ENCODE results near the gene FAM83C.

DNA sequence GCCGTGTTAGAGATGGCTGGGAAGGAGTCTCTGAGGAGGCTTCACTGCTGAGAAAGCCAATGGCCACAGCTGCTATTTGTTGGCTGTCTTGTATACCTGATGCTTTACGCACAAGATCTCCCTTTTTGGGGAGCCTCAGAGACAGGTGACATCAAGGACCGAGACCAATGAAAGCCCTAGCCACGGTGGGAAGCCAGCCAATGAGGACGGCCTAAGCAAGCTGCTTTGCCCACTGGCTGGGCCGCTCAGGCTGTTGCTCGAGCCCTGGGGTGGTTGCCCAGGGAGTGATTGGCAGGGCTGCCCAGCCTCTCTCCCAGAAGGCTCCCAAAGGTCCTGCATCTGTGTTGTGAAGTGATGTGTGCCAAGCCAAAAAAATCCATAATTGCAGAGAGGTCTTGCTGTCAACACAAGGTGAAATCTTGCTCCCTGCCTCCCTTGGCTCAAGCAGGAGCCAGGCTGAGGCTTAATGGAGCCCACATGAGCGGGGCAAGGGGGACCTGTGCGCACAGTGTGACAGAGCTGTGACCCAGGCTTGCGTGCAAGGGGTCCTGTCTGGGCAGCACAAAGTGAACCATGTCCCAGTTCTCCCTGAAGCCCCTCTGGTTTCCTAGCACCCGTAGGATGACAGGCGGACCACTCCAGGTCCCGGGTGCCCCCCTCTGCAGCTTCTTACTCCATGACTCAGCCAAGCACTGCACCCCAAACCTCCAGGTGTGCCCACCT lies 18.6 kb downstream of the FAM83C start:
- TF ChIP-seq, protein P1, sequence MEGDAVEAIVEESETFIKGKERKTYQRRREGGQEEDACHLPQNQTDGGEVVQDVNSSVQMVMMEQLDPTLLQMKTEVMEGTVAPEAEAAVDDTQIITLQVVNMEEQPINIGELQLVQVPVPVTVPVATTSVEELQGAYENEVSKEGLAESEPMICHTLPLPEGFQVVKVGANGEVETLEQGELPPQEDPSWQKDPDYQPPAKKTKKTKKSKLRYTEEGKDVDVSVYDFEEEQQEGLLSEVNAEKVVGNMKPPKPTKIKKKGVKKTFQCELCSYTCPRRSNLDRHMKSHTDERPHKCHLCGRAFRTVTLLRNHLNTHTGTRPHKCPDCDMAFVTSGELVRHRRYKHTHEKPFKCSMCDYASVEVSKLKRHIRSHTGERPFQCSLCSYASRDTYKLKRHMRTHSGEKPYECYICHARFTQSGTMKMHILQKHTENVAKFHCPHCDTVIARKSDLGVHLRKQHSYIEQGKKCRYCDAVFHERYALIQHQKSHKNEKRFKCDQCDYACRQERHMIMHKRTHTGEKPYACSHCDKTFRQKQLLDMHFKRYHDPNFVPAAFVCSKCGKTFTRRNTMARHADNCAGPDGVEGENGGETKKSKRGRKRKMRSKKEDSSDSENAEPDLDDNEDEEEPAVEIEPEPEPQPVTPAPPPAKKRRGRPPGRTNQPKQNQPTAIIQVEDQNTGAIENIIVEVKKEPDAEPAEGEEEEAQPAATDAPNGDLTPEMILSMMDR (IDR thresholded peaks at IDR 0.05): no peak
- no peak for TF ChIP-seq EZH2 (IDR thresholded peaks at IDR 0.05; ENCODE audit: borderline replicate concordance, insufficient read depth, low read depth, low read length, poor library complexity, severe bottlenecking)
